GM21515 (cell line): Measurements from ENCODE around the gene MGAT4B.

ENCODE experiments used
- ATAC-seq: cut with Tn5 transposase; IDR thresholded peaks from one replicate; pipeline ENCODE4 v1.9.1; 2021; ENCODE audit not compliant: unreplicated experiment

The MGAT4B gene

DNA sequence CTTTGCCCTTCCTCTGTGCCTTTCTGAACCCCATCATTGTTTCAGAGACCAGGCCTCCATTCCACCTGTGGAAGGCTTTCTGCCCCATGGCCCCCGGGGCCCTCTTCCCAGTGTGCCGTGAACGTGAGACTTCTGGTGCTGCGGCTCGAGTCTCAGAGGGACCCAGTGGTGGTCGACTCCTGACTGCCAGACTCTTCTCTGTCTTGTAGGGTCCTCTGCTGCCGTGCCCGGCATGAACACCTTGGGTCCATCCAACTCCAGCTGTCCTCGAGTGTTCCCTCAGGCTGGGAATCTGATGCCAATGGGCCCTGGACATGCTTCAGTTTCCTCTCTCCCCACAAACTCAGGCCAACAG lies 33.0 kb downstream of the MGAT4B start:
- ATAC-seq = no peak

DNA sequence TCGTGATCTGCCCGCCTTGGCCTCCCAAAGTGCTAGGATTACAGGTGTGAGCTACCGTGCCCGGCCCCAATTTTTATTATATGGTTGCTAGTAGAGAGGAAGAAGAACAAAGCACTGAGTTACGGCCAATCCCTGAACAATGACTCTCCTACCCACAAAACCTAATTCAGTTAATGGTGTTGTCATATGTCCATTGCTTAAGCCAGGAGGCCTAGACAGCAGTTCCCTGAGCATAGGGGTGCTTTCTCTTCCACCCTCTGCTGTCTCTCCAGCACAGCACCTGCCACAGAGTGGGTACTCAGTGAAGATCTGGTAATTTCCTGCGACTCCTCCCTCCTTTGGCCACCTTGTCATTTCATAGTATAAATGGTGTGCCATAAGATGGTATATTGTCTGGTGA lies 34.3 kb downstream of the MGAT4B start:
- no peak for ATAC-seq

GRCh38 chr5:179771311-179771895 lies 35.3 kb downstream of the MGAT4B start:
- ATAC-seq = no peak

DNA sequence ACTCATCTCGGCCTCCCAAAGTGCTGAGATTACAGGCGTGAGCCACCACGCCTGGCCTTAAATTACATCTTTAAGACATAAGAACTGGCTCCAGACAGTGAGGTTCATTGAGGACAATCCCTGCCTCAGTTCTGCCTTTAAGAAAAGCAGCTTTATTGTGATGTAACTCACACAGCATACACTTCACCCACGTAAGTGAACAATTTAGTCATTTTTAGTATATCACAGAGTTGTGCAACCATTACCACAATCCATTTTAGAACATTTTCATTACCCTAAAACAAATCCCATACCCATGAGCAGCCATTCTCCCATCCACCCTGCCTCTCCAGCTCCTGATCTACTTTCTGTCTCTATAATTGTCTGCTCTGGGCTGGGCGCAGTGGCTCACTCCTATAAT lies 36.9 kb downstream of the MGAT4B start:
- no peak for ATAC-seq

- no peak for ATAC-seq
These were observed 37.4 kb downstream of the MGAT4B start for GRCh38 chr5:179769271-179769670.

DNA sequence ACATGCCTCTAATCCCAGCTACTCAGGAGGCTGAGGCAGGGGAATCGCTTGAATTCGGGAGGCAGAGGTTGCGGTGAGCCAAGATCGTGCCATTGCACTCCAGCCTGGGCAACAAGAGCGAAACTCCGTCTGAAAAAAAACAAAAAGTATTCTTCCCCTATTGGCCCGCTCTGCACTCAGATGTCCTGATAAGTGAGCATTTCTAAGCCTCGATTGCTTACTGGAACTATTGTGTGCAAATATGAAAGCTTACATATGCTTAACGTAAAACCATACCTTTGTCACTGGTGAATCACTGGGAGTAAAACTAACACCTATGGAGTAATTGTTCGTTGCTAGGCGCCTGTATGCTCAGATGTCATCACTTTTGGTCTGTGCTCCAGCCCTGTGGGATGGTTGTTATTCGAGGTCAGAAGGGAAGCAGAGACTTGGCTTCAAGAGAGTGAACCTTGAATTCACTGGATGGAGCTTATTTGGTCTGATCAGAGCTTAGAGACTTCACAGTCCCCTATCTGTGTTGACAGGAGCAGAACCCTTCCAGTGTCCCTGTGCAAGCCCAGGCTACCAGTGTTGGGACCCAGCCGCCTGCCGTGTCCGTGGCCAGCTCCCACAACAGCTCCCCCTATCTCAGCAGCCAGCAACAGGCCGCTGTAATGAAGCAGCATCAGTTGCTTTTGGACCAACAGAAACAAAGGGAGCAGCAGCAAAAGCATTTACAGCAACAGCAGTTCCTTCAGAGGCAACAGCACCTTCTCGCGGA lies 38.2 kb downstream of the MGAT4B start:
- no peak for ATAC-seq

- no peak for ATAC-seq
These were observed 39.1 kb downstream of the MGAT4B start for GRCh38 chr5:179767496-179768100.

GRCh38 chr5:179766726-179767455 lies 39.8 kb downstream of the MGAT4B start:
- ATAC-seq = no peak

- ATAC-seq = no peak
These were observed 40.5 kb downstream of the MGAT4B start for GRCh38 chr5:179766021-179766725.

GRCh38 chr5:179765400-179765799 lies 41.3 kb downstream of the MGAT4B start:
- ATAC-seq = no peak

GRCh38 chr5:179764056-179764455 lies 42.6 kb downstream of the MGAT4B start:
- ATAC-seq = no peak

DNA sequence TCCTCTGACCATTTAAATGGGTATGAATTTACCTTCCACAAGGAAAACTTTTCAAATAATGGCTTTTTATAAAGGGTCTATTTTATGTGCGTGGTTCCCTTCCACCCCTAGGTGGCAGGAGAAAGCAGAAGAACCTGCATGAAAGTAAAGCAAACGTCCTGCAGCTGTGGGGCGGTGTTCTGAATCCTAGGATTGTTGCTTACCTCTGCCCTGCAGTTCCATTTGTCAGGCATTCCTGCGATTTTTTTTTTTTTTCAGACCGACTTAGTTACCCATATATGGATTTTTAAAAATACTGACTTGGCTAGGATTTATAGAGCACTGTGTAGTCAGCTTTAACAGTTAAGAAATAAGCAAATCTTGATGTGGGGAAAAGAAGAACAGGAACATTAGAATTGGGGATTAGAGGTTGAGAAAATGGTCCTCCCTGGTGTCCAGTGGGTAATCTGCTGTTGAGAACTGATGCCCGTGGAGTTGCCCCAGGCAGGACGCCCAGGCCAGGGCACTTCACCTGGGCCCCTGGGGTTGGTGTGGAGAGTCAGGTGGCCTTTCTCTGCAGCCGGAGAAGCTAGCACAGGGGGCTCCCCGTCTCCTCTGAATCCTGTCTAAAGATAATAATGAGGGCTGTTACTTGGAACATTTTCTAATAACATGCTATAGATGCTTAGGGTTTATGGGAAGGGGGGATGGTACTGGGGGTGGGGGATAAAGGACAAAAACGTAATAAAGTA lies 43.3 kb downstream of the MGAT4B start:
- ATAC-seq = no peak

DNA sequence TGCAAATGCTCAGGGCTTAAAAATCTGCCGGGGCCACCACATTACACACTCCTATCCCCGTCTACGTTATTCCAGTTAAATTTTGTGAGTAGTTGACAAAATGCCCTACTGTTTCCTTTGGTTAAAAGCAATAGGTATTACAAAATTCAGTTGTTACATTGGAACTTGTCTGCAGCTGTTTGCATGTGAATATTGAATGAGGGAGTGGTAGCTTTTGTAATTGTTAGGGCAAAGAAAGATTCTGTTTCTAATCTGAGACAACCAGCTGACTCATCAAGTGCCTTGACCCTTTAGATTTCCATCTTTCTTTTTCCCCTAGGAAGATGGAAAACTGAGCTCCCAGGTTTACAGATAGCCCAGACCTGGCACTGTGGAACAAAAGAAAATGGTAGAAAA lies 43.9 kb downstream of the MGAT4B start:
- ATAC-seq = no peak

- ATAC-seq = no peak
These were observed 44.4 kb downstream of the MGAT4B start for GRCh38 chr5:179762079-179762780.

GRCh38 chr5:179759581-179760551 lies 46.8 kb downstream of the MGAT4B start:
- ATAC-seq = peak; percentile 58

GRCh38 chr5:179758955-179759354 lies 47.7 kb downstream of the MGAT4B start:
- no peak for ATAC-seq

DNA sequence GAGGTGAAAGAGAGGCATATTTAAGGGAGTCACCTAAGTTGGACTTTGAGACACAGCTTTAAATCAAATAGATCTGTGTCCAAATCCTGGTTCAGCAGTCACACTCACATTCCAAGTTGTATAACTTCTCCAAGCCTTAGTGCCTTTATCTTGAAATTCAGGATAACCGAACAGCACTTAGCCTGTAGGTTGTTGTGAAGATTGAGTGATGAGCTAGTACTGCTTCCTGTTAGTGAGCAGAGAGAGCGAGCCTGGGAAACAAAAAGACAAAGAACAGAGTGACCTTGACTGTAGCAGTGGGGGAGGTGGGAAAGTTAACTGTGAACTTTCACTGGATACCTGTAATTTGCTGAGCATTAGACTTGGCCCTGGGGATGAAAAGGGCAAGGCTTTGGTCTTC lies 51.6 kb downstream of the MGAT4B start:
- no peak for ATAC-seq

DNA sequence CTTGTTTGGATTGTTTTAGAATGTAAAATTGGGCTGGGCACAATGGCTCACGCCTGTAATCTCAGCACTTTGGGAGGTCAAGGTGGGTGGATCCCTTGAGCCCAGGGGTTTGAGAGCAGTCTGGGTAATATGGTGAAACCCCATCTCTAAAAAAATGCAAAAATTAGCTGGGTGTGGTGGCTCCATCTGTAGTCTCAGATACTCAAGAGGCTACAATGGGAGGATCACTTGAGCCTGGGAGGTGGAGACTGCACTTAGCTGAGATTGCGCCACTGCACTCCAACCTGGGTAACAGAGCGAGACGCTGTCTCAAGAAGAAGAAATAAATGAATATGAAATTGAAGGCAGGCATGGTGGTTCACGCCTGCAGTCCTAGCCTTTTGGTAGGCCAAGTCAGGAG lies 52.7 kb downstream of the MGAT4B start:
- ATAC-seq = no peak
